NCI-H748 treated with DMSO at 0.1 percent for 48 hours (cell line): ENCODE measurements around the gene KRT6A.
A peak's percentile ranks its signal among the peaks of the same experiment; 100 is the strongest.

Experiments
- DNase-seq: peaks from one replicate; lab custom pipeline; 2025; lab: John Stamatoyannopoulos, UW

KRT6A gene

DNA sequence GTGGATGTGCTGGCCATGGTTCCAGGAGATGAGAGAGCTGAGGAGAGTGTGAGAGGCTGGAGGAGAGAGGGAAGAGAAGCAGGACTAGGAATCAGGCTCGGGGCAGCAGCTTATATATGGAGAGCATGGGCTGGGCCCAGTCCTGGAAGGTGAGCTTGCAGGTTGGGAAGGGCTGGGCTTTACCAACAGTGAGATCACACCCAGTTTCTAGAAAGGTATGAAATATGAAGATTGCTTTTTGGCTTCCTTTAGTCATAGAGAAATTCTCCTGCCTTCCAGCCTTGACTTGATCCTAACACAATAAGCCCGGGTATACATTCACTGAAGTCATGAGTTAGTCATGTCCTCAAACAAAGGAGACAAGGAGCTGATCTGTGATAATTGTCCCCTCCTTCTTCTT lies at the start of gene KRT6A:
TSS of gene KRT6A (minus strand) at position 86 of the 400 bp plus-strand sequence. CDS start at position 17, 69 bp downstream.
- DNase-seq = no peak

DNA sequence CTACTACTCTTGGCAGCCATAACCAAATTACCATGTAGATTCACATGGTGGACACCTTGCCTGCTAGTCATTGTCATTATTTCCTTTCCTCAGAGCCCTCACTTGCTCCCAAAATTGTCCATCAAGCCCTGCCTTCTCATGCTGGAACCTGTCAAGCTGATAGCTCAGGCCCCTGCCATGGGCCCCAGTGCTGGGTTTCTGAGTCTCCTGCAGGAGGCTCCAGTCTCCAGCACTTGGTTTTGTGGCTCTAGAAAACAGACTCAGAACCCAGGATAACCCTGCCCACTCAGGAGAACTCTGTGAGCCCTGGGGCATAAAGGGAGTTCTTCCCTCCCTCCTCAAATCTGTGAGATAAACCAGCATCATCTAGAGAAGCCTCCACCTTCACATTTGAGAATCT lies 49.1 kb upstream of the KRT6A start:
- no peak for DNase-seq

DNA sequence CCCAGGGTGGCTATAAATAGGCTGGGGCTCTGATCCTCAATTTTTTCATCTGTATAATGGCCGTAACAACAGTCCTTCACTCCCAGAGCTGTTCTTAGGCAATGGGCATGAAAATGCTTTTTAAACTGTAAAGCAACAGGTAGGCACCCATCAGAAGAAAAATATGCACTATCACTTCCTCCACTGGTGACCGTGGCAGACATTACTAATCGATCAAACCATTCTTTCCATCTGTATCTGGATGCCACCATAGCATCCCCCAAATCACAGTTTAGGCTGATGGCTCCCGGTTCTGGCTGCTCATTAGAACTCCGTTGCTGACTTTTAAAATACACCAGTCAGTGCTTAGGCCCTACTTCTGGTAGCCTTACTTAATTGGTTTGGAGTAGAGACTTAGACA lies 48.7 kb upstream of the KRT6A start:
- no peak for DNase-seq

DNA sequence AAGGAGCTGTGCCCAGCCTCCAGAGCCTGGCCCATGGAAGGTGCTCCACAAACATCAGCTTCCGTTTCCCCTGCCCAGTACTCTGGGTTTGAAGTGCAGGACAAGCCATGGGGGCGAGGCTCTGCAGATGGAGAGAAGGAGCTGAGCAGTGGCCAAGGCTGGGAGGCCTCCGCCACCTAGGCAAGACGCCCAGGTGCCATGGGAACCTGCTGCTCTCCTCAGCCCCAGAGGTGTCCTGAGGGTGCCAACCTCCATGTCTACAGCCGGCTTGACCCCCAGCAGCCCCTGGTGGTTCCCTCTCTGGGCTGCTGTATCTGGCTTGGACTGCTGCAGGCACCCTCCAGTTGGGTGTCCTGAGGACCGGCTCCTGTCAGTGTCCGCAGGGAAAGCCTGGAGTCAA lies 47.5 kb upstream of the KRT6A start:
- DNase-seq = no peak

DNA sequence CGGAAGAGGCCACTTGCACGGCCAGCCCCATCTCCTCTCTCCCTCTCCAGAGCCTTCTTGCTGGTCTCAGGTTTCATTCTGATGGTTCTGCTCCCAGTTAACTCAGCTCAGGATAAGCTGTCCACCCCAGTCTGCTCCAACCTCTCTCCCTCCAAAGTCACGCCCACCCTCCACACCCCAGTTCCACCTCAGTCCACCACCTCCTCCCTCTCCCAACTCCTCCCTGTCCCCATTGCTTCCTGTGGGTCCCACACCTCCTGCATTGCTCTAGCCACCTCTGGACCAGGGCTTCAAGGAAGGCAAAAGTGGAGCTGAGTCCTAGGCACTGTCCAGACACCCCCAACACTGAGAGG lies 46.7 kb upstream of the KRT6A start:
- DNase-seq = no peak

DNA sequence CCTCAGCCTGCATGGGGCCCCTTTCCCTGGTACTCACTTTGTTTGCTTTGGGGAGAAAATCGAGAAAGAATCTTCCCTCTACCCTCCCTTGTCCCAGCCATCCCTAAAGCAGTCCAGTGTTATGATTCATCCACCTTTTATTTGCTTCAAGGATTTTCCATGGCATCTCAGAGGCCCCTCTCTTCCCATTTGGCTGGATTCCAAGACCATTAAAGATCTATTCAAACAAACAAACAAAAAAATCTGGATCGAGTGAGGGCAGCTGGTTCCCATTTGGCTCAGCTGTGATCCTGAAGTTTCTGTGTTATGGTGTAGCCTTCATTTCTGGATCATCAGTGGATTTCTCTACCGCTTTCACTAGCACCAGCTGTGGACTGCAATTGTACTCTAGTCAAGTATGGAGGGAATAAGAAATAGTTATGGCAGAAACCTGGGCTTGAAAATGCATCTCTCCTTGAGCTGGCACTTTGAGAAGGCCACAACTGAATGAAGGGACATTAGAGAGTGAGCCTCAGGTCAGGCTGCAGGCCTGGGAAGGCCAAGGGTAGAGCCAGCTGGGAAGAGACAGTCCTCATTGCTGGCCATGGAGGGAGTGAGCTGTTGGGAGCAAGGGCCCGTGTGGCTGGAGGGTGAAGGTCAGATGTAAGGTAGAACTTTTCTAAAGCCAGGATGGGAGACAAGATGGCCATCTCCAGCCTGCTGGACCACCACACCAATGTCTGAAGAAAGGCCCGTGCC lies 46.2 kb upstream of the KRT6A start:
- peak; percentile 30 for DNase-seq

DNA sequence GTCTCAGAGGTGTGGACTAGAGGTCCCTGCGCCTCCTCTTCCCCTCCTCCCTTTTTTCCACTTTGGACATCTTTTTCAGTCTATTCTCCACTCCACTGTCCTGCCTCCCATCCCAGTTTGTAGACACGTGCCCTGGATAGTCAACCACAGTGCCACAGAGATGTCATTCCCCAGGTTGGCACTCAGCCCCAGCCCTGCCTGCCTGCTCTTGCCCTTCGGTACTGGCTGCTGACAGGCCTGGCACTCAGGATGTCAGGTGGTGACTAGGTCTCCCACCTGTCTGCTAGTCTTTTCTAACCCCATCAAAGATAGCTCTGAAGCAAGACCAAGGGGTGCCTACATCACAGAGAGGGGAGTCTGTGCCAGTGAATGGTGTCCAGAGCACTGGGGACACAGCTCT lies 44.0 kb upstream of the KRT6A start:
- no peak for DNase-seq

DNA sequence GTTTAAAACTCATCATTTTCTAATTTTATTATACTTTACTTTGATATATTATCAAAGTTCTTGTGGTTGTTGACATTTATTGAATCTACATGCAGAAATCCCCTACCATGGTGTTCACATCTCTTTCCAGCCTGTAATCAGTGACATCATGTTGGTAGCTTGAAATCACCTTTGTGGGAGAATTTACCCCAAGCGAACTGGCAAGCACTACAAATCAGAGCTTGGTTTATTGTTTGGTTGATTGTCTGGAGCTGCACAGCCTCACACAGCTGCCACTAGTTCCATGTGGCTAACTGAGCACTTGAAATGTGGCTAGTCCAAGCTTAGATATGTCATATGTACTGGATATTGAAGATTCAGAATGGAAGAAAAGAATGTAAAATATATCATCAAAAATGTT lies 42.5 kb upstream of the KRT6A start:
- no peak for DNase-seq

DNA sequence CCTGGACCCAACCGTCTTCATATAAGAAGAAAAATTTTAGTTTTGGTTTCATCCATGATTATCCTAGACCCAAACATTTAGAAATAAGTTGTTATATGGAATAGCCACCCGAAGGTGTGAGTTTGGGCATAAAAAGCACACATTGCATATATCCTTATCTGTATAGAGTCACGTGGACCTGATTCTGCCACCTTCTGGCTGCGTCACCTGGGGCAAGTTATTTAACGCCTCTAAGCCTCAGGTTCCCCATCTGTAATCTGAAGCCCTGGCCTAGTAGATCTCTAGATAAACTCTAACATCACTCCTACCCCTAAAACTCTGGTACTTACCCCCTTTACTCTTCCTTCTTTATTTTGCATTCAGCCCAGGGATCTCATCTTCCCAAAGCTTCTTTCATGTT lies 41.4 kb upstream of the KRT6A start:
- no peak for DNase-seq

DNA sequence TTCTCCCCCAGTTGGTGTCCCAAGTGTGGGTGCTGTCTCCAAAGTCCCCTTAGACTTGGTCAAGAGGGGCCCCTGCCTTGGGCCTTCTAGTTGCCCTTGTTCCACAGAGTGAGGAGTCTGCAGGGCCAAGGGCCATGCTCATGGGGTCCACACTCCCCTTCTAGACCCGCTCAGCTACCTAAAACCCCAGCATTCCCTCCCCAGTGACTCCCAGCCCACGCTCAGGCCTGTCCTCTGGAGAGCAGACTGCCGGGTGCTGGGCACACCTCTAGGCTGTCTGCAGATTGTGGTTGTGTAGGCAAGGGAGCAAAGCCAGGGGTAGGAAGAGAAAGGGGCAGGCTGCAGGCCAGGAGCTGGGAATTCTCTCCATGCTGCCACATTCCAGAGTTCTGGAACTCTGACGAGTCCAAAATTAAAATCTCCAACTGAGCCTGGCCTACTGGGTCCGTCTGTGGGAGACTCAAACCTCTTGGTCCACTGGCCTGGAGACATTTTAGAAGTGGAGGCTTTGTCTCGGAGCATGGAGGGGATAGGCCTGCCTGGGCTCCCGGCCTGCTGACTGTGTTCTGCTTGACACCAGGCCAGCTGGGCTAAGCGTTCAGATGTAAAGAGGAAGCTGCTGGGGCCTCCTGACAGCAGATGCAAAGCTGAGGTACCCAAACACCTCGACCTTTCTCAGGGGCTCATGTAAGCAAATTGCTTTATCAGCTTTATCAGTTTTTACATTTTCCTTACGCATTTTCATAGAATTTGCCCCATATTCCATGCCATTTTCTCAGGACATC lies 40.8 kb upstream of the KRT6A start:
- DNase-seq = no peak

DNA sequence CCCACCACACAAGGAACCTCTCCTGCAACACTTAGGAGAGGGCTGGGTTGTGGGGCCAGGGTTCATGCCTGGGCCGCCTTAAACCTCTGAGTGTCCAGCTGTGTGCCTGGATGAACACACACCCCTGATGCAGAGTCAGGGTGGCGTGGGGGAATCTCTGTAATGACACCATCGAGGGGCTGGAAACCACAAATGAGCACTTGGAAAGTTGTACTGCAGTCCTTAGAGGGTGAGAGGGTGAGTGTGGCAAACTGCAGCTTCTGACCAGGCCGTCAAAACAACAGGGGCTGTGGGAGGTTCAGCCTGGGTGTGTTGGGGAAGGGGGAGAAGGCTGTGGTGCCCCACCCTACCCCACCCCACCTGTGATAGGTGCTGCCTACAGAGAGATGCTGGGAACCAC lies 39.6 kb upstream of the KRT6A start:
- DNase-seq = no peak

DNA sequence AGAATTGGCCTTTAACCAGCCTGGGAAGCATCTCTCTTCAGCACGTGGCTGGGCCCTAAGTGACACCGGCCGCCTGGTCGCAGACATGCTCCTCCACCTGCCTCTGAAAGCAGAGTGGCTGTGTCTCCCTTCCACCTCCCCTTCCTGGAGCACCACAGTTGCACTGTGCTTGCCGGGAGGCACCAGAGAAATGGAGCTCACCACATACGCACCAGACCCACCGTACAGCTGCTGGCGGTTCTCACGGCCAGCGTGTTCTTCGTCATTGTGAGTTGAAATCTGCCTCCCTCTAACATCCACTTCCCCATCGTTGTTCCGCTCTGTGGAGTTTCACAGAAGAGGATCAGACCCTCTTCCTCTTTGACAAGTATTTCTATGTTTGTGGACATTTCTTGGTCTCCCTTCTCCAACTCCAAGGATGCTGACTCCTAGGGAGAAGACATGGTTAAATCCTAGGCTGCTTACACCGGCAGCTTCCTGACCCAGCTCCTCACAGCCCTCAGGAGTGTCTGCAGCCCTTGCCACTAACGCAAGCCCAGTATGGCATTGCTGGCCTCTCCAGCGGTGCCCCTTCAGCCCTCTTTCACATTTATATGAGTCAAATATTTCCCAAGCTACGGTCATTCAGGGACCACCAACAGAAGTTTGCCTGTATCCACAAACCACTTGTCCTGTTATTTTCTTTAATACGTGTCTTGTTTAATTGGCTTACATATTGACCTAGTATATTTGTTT lies 38.7 kb upstream of the KRT6A start:
- DNase-seq = no peak

DNA sequence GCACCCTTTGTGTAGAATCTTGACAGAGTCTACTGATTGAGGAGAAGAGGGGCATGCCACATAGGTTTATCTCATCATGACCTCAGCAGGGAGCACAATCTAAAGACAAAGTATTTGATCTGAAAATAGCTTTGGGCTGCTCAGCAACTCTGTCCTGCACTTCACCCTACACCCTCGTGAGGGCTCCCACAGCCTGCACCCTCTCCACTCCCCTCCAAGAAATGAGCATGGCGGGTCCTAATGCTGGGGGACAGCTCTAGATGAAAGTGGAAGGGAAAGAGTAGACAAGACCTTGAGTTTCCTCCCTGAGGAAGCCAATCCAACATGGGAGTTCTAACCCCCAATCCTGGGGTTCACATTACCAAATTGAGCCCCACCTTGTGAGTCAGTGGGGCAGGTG lies 37.8 kb upstream of the KRT6A start:
- DNase-seq = no peak

DNA sequence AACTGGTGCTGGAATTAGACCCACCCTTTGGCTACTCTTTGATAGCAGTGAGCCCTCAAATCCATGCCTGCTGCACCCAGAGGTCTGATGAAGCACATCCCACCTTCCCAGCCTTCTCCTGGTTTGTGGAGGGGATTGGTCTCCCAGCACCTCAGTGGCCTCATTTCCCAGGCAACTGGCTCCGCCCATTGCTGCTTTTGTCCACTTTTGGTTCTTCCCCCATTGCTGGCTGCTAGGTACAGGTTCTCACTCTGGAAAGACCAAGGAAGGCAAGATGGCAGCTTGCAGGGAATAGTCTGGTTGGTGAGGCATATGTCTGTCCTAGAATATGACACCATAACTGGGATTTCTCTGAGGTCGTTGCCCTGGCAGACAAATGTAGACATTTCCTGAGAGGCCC lies 37.3 kb upstream of the KRT6A start:
- no peak for DNase-seq

DNA sequence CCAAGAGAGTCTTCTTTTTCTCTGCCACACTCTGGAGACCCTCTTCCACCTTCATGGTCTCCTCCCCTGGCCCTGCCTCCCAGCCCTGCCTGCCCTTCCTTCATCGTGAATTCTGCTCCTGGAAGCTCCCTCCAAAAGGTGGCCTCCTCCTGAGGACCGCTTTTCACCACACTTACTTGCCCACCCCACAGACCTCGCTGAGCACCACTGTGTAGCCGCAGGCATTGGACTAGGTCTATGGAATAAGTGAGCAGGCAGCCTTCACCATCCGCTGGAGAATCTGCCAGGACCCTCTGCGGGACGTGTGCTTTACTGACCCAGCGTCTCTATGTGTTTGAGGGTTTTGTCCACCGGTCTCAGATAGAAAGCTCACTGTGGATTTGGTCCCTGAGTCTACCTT lies 36.8 kb upstream of the KRT6A start:
- no peak for DNase-seq

DNA sequence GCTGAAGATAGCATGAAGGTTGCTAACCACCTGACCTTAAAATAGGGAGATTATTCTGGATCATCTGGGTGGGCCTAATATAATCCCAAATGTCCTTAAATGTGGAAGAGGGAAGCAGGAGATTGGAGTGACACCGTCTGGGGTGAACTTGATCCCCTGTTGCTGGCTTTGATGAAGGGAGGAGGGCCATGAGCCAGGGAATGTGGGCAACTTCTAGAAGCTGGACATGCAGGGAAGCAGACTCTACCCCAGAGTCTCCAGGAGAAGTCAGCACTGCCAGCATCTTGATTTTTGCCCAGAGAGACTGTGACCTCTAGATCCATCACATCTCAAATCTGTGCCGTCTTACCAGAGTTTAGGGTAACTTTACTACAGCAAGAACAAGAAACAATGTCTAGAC lies 36.4 kb upstream of the KRT6A start:
- no peak for DNase-seq

DNA sequence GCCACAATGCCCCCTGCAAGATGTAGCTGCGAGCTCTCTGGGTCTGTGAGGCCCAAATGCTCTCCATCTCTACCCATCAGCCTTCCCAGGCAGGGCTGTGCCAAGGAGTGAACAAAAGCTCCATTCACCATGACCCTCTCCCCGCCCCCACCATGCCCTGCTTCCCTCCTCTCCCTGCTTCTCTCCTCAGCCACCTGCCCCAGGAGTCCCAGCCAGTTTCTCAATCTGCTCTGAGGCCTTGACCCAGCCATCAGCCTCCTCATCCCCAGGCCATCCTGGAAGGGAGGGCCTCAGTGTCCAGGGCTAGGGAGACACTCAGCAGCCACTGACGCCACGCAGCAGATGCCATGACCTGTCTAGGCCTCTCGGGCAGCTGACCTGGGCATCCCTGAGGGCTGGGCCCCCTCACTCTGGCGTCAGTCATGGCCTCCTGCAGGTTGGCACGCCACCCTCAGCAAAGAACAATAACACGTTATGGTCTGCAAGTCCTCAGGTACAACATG lies 35.6 kb upstream of the KRT6A start:
- no peak for DNase-seq

DNA sequence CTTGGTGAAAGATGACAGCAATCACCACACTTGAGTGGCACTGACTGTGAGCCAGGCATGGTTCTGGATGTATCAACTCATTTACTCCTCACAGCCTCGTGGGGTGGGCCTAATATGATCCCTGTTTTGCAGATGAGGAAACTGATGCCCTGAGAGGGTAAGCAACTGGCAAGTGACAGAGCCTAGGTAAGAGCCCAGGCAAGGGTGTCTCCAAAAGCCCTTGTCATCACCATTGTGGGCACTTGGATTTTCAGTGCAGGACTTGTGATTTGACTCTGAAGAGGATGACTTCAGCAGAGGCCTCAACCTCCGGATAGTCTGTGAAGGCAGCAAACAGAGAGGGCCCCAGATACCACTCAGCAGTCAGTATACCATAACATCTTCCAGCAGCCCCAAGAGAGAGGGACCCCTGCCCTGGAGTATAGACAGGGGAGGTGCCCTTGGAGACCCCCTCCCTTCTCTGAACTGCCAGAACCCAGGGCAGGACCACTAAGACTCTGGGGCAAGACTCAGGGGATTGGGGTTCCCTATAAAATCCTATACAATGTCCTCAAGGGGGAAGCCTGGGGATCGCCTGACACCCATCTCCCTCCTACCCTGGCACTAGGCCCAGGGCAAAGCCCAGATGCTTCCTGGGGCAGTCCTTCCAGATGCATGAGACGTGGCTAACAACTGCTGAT lies 34.2 kb upstream of the KRT6A start:
- no peak for DNase-seq

DNA sequence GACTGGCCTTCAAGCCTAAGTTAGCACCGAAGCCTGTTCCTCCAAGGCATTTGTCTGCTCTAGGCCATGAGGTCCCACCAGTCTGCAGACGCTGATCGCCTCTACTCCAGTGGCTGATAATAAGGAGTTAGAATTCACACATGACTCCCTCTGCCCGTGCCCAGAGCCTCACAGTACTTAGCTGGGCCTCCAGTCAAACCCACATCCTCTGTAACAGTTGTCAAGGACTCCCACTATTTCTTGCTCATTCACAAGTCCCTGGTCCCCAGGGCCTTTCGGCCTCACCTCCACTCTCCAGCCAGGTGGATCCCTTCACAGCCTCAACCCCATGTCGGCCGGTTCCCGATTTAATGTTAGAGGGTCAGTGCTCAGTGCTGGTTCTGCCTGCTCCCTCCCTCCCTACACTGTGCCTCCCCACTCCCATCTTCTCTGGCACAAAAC lies 33.5 kb upstream of the KRT6A start:
- no peak for DNase-seq

DNA sequence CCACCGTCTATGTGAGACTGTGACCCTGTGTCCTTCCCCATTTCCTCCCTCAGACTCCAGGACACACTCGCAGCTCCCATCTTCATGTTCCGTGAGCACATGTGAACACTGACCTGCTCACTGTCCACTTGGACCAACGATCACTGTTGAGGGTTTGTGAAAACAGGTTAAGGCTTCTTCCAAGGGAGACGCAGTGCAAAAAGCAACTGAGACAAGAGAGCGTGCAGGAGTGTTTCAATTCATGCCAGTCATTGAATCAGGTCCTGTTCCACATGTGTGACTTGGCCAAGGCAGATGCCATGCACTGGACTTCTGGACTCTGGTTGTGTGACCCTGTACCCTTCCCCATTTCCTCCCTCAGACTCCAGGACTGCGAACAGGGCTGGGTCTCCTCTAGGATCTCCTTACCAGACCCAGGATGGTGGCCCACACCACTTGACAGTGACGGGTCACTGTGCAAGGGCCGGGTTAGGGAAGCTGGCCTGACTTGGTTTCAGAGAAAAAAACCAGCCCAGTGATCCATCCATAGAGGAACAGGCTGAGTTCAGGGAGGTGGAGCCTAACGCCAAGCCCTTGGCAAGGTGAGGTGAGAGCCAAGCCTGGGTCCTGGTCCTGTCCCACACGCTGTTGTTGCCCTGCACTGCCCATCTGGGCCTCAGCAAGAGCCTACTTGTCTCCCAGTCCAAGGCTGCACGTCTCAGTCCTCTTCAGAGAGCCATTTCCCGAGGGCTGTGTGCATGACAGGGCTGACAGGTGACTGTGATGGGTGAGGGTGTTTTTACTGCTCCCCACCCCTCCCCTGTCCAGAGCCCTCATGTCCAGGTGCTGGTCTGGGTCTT lies 32.8 kb upstream of the KRT6A start:
- DNase-seq = no peak

DNA sequence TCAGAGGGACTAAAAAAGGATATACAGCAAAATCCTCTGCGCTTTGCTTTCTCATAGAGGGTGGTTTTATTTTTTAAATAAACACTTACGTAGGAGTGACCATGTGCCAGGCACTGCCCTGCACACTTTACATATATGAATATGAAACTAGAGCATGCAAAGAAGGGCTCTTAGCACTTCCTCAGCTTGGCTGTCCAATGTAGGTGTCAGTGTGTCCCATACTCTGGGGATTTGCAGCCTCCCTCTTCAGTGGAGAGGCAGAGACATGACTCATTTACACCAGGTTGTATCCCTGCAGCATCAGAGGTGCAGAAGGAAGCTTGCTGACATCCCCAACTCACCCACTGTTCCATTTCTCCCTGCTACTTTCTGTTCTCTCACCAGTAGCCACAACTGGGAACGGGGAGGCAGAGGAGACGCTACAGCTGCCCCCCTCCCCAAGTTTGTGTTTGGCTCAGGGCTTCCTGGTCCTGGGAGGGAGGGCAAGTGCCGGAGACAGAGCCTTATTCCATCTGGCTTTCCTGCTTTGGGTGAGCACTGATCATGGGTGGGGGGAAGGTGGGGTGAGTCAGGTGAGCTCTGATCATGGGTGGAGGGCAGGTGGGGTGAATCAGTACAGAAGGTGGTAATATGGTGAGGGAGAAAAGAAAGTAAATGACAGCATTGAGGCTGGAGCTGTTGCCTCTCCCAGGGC lies 32.0 kb upstream of the KRT6A start:
- no peak for DNase-seq
